H1 (cell line): ENCODE measurements around the gene PRRT4.

Experiments used
- CTCF ChIP-seq, 3 experiments: IDR thresholded peaks; 1 replicate in 2 of 3; 2 replicates in 1 of 3; pipeline versions ENCODE4 v1.5.1 to v1.6.1; 2011; ENCODE audit warnings: low read length in 3 of 3, mild to moderate bottlenecking in 3 of 3, inconsistent platforms in 2 of 3, low read depth in 1 of 3, moderate library complexity in 1 of 3; ENCODE audit not compliant: insufficient read depth in 1 of 3; ENCODE audit errors: control extremely low read depth in 1 of 3
- EZH2 ChIP-seq: fragments of 200-600 bp; sonication (generic); IDR thresholded peaks from 2 replicates; pipeline ENCODE4 v1.7.1; 2012; ENCODE audit warnings: low read depth, mild to moderate bottlenecking, moderate library complexity, low read length, inconsistent platforms; ENCODE audit not compliant: severe bottlenecking
- RXRA ChIP-seq: IDR thresholded peaks from 2 replicates; pipeline ENCODE4 v1.6.1; 2011; ENCODE audit warnings: low read depth, mild to moderate bottlenecking, low read length, moderate library complexity; ENCODE audit not compliant: insufficient read depth
- TAF1 ChIP-seq: IDR thresholded peaks from 2 replicates; pipeline ENCODE4 v1.6.1; 2011; ENCODE audit warnings: mild to moderate bottlenecking, low read depth, low read length
- TF ChIP-seq, protein P1 (sequence below): IDR thresholded peaks from 2 replicates; pipeline ENCODE4 v1.6.1; 2012; ENCODE audit warnings: inconsistent platforms

DNA sequence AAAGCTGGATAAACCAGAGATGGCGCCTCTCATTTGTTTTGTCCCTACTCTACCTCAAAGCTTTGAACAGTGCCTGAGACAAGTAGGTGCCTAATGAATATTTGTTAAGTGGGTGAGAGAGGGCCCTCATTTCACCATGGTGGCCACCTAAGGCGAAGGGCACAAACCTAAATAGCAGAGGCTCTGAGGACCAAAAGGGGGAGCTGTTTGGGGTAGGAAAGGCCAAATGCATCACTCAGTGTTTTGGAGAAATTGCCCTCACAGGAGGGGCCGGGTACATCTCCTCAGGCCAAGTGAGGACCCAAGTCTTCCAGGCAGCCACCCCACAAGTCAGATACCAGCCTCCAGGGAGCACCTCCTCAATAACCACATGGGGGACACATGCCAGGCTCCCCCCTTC lies 34.3 kb upstream of the PRRT4 start:
- TF ChIP-seq EZH2 (no peak), RXRA (no peak), CTCF (IDR thresholded peaks at IDR 0.05; ENCODE audit: control extremely low read depth in 1 of 3, insufficient read depth in 1 of 3, low read depth in 1 of 3, low read length in 3 of 3) (peak in 2 of 3 experiments; percentile 26 to 57; a peak in 3 of 4 replicates), TAF1 (no peak)
- TF ChIP-seq, protein P1, sequence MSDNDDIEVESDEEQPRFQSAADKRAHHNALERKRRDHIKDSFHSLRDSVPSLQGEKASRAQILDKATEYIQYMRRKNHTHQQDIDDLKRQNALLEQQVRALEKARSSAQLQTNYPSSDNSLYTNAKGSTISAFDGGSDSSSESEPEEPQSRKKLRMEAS = no peak
